Glomerular visceral epithelial cell (primary cell): ENCODE measurements around the gene COASY.

Source experiments
- DNase-seq: peaks from one replicate; pipeline ENCODE4 v3.0.0-alpha.2; 2016; ENCODE audit errors: extremely low spot score

The COASY gene

DNA sequence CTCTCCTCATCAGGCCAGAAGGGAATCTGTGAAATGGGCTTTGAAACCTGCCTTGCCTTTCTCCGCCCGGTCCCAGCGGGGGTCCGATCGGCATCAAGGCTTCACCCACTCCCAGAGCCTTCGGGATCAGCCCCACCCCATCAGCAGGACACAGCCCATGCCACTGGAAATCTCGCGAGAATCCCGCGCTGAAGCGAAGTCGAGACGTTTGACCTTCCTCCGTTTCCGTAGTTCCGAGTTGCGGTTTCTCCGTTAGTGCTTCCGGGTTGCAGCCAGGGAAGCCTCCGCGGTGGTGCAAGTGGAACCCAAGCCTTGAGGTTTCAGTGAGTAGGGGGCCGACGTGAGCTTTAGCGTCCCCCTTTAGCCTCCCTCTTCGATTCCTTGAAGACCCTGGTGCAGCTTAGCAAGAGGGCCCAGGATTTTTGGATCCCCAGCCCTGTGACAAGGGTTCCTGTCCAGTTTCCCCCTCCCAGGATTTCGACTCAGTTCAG, at the start of gene COASY:
TSS of gene COASY (plus strand) at position 252 of the 491 bp plus-strand sequence. CDS start 475 bp downstream, outside the sequence.
- DNase-seq = peak; percentile 96

DNA sequence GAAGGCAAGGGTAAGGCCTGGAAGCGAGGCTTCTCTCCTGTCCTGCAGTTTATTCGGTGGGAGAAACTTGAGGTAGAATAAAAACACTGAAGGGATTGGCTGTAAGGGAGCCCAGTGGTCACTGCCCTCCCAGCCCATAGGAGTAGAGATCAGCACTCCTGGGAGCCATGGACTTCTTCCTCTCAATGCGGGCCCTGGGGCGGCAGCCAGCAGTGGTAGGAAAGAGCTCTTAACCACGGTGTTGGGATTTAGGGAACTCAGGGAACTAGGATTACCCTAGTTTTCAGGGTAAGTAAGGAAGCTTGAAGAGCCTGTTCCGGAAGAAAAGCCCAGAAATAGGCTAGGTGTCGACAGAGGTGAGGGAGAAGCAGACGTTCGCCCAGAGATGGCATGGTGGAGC, 49.7 kb upstream of the COASY start:
- DNase-seq = no peak

- DNase-seq = no peak
Measured at GRCh38 chr17:42512733-42513251, 49.2 kb upstream of the COASY start.

- DNase-seq = no peak
Measured at GRCh38 chr17:42513686-42514085, 48.3 kb upstream of the COASY start.

GRCh38 chr17:42514279-42514678, 47.7 kb upstream of the COASY start:
- no peak for DNase-seq

DNA sequence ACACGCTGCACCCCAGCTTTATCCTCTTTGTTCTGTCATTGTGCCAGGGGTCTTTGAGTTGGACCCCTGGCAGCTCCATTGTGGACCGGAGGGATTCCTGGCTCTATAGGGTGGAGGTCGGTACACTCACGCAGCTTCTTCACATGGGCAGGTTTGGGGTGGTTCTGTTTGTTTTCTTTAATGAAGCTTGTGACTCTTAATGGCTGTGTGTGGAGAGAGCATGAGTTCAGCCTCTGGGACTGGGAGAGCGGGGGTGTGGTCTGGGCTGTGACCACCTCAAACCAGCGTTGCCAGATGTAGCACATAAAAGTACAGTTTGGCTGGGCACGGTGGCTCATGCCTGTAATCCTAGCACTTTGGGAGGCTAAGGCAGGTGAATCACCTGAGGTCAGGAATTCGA, 47.1 kb upstream of the COASY start:
- no peak for DNase-seq

GRCh38 chr17:42517516-42517915, 44.4 kb upstream of the COASY start:
- peak; percentile 91 for DNase-seq

DNA sequence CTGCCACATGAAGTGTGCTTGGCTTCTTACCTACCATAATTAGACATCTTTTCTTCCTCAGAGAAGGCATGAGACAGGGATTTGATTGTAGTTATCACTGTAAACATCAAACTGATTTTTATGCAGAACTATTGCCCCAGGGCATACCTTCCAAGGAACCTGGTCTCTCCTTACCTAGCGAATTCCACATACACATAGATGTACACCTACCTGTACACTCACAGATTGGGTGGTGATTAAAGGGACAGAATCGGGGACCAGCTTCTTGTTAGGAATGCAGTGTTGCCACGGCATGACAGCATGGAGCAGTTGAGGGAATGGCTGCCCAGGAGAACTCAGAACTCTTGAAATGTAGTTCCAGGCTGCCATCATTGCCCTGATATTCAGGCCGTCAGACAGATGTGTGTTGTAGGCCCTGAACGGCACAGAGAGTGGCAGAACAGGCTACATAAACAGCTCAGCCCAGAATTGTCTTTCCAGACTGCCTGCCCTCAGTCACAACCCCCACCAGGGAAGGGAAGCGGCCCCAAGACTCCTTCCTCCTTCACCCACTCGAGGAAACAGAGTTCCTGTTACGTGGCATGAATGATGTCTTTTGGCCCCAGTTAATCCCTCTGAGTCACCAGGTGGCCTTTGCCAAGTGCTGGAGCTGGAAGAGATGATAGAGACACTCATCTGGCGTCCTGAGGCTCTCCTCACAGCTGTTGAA, 43.7 kb upstream of the COASY start:
- DNase-seq = peak; percentile 93

GRCh38 chr17:42518755-42519545, 43.0 kb upstream of the COASY start:
- DNase-seq = peak; percentile 65

- DNase-seq = peak; percentile 98
Measured at GRCh38 chr17:42519546-42520491, 42.1 kb upstream of the COASY start.

- no peak for DNase-seq
Measured at GRCh38 chr17:42520540-42520951, 41.4 kb upstream of the COASY start.

DNA sequence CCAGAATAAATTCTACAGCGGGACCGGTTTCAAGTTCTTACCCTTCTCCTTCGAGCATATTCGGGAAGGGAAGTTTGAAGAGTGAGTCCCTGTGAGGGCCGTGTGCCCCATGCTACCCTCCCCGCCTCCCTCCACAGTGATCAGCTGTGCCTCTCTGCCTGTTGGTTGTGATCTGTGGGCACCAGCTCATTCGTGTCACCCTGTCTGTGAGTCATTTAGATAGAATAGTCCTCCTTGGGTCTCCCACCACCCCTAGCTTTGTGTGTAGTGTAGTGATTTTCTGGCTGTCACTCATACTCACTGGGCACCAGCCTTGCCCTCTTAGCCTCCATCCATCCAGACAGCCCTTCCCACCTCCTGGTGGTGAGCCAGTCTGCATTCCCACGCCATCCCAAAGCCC, 40.9 kb upstream of the COASY start:
- DNase-seq = peak; percentile 35

- no peak for DNase-seq
Measured at GRCh38 chr17:42521666-42522262, 40.2 kb upstream of the COASY start.

DNA sequence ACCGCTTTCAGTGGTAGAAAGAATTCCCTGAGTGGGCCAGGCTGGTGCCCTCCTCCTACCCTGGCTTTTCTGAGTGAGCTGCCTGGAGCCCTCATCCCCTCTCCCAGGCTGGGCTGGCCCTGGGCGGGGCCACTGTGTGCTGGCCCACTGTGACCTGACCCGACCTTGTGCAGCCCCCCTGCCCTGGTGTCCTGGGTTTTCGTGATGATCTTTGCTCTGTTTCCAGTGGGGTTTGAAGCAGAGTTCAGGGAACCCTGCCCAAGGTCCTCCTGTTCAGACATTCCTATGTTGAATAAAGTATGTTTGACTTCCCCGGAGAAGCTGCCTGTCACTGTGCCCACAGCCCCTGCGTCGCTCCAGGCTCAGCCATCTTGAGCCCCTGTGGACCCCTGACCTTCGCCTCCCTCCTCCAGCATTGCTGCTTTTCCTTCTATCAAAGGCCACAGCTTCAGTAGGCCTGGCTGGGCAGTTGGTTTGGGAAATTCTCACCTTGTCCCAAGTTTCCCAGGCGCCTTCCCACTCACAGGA, 39.6 kb upstream of the COASY start:
- no peak for DNase-seq

DNA sequence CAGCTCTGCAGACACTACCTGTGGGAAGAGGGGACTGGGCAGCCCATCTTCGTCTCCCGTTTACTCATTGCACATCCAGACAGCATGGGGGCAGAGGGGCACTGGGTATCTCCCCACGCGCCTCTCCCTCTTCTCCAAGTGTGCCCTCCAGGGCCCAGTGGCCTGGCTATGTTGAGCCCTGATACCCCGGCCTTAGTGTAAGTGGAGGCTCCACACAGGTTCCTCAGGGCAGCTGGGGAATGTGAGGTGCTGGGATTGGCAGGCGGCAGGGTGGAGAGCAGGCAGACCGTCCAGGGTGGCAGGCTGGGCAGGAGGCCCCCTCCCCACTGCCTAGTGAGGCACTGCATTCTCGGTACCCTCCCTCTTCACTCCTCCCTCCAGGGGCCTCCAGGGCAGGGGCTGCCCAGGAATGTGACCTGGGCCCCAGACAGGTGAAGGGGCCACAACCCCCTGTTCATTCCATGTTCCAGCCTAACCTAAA, 39.1 kb upstream of the COASY start:
- no peak for DNase-seq

- DNase-seq = peak; percentile 22
Measured at GRCh38 chr17:42525221-42525620, 36.7 kb upstream of the COASY start.

- no peak for DNase-seq
Measured at GRCh38 chr17:42526031-42526444, 35.9 kb upstream of the COASY start.

- DNase-seq = no peak
Measured at GRCh38 chr17:42527932-42528331, 34.0 kb upstream of the COASY start.

GRCh38 chr17:42529061-42529460, 32.9 kb upstream of the COASY start:
- DNase-seq = no peak

DNA sequence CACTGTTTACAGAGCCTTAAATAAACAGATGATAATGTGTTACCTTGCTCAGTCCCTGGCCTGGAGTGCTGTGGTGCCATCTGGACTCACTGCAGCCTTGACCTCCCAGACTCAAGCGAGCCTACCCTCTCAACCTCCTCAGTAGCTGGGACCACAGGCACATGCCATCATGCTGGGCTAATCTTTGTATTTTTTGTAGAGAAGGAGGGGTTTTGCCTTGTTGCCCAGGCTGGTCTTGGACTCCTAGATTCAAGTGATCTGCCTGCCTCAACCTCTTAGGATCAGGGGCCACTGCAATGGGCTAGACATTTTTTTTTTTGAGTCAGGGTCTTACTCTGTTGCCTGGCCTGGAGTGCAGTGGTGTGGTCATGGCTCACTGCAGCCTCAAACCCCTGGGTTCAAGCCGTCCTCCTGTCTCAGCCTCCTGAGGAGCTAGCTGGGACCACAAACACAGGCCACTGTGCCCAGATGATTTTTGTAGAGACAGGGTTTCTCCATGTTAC, 30.9 kb upstream of the COASY start:
- no peak for DNase-seq
